ENCODE results near the gene SIAH1. TPM values are rescaled to one million over a fixed set of nuclear protein-coding genes. Genes with fewer than 3 reads are reported as not detected.

SIAH1 gene
- total and polyA plus RNA-seq, 2 of the 8 experiments (the other 6 are each of a cell fraction or from before 2014, with no cell fraction given): 19.5 to 33.9 TPM

- TF ChIP-seq CHD7 (IDR thresholded peaks at IDR 0.05; ENCODE audit: insufficient replicate concordance, low read length) (no peak), EGR1 (IDR thresholded peaks at IDR 0.05; ENCODE audit: borderline replicate concordance, low read depth, low read length) (no peak), USF2 (IDR thresholded peaks at IDR 0.05; ENCODE audit: low read length) (no peak), RBBP5 (IDR thresholded peaks at IDR 0.05; ENCODE audit: borderline replicate concordance, low read depth, low read length) (no peak), BACH1 (IDR thresholded peaks at IDR 0.05; ENCODE audit: low read length) (no peak), TCF12 (IDR thresholded peaks at IDR 0.05; ENCODE audit: low read depth, low read length) (no peak), YY1 (IDR thresholded peaks at IDR 0.05; ENCODE audit: low read depth, low read length) (no peak)
Measured at GRCh38 chr16:48393485-48394354, 8.5 kb upstream of the SIAH1 start (continued).

Measured in H1 (cell line).